Effector memory CD4-positive, alpha-beta T cell (primary cell): ENCODE measurements around the gene DYNLT5.
"Not testable (repeated sequence)": the region's sequence is repeated elsewhere in the genome, so short reads cannot be mapped to it uniquely, and the experiment has no call there.

Experiments used
- DNase-seq, 3 donors: peaks; one replicate each; pipeline ENCODE4 v3.0.0-alpha.2; 2020
- H3K27ac ChIP-seq: 2 replicates; pipeline ENCODE4 v1.7.0; 2013; ENCODE audit warnings: mild to moderate bottlenecking, low read length, moderate library complexity; ENCODE audit not compliant: insufficient read depth, poor library complexity, severe bottlenecking
- H3K27me3 ChIP-seq: replicated peaks from 2 replicates; pipeline ENCODE4 v1.7.0; 2013; ENCODE audit warnings: mild to moderate bottlenecking, low read length; ENCODE audit not compliant: insufficient read depth, control insufficient read depth, poor library complexity, severe bottlenecking
- H3K36me3 ChIP-seq: 2 replicates; pipeline ENCODE4 v1.7.0; 2013; ENCODE audit warnings: mild to moderate bottlenecking, low read length, moderate library complexity; ENCODE audit not compliant: control insufficient read depth, insufficient read depth
- H3K4me1 ChIP-seq: 2 replicates; pipeline ENCODE4 v1.7.0; 2013; ENCODE audit warnings: low read length, mild to moderate bottlenecking; ENCODE audit not compliant: control insufficient read depth, insufficient read depth, poor library complexity, severe bottlenecking
- H3K4me3 ChIP-seq: 2 replicates; pipeline ENCODE4 v1.7.0; 2013; ENCODE audit warnings: low read length, low read depth, mild to moderate bottlenecking; ENCODE audit not compliant: insufficient read depth, poor library complexity, severe bottlenecking
- H3K9me3 ChIP-seq: 2 replicates; pipeline ENCODE4 v1.7.0; 2013; ENCODE audit warnings: mild to moderate bottlenecking, low read length, moderate library complexity; ENCODE audit not compliant: control insufficient read depth

Gene DYNLT5

DNA sequence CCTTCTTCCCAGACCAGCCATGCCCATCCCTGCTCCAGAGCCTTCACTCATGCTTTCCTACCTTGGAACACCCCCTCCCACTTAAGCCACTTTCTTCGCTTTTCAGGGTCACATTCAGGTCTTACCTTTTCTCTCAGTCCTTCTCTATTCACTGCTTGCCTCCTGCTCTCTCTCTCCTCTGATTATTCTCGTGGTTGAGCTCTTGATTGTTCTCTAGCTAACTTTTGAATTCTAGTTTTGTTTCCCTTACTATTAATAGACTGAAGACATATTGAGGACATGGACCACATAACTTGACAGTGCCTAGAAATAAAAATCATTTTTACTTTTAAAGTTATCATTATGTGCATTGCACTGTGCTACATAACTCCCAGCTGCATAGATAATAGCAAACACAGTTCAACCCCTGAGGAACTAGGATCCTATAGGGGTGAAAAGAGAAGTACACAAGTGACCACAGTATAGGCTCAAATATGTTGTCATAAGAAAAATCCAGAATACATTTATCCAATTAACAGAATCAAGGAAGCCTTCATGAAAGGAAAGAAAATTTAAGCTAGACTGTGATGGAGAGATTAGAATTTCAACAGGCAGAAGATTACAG, 27.3 kb downstream of the DYNLT5 start:
- no peak for DNase-seq
- Histone ChIP-seq H3K27me3 (no peaks in the 10 kb centered on the region), H3K27ac (no peak overlapping the region), H3K9me3 (no peaks in the 10 kb centered on the region), H3K4me1 (no peaks in the 10 kb centered on the region), H3K4me3 (no peak overlapping the region), H3K36me3 (no peaks in the 10 kb centered on the region)

DNA sequence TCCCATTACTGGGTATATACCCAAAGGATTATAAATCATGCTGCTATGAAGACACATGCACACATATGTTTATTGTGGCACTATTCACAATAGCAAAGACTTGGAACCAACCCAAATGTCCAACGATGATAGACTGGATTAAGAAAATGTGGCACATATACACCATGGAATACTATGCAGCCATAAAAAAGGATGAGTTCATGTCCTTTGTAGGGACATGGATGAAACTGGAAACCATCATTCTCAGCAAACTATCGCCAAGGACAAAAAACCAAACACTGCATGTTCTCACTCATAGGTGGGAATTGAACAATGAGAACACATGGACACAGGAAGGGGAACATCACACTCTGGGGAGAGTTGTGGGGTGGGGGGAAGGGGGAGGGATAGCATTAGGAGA, 33.5 kb downstream of the DYNLT5 start:
- H3K27ac ChIP-seq, H3K4me3 ChIP-seq, H3K36me3 ChIP-seq, DNase-seq, H3K9me3 ChIP-seq, H3K27me3 ChIP-seq, H3K4me1 ChIP-seq: not testable (repeated sequence)

DNA sequence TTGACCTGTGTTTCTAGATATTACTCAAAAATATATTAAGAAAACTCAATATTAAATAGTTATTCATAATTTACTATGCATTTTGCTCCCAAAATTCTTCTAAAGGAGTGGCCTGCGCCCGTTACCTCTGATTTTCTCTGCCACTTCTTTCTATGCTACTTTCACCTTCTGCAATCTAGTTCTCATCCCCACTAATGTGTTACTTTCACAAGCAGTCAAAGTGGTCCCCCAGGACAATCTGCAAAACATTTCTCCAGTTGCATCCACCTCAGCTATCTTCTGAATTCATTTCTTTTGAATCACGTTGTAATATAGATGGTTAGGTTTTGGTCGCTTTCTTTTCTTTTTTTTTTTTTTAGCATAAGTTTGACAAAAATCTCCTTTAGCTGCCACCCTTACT, 35.4 kb downstream of the DYNLT5 start:
- DNase-seq: no peak
- no peaks in the 10 kb centered on the region for H3K27me3 ChIP-seq

DNA sequence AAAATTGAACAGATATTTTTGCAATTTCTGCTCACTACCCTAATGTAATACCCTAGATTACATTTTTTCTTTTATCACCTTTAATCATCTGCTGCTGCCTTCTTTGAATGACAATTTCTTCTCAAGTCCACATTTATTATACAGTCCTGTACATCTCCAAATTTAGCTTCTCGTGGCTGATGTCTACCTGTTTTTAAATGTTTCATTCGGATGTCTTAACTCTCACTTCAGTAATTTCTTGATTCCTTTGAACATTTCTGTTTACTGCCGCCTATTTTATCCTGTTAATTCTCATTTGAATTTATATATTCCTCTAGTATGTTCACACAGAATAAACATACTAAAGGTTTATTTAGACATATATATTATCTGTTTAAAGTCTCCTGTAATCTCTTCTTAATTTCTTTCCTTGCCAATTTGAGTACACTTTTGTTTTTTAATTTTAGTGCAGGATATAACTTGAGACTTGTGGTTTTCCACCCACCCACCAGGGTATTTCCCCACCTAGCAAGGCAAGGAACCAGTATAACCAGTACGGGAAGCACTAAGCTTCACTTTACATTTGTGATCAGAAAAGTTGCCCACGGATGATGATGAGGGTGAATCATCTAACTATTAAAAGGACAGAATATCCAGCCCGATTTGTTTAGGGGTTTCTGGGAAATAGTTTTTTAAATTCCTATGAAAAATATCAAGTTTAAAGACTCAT, 36.1 kb downstream of the DYNLT5 start:
- Histone ChIP-seq H3K4me1 (no peaks in the 10 kb centered on the region), H3K4me3 (no peak overlapping the region), H3K27ac (no peak overlapping the region), H3K27me3 (no peaks in the 10 kb centered on the region), H3K36me3 (no peaks in the 10 kb centered on the region), H3K9me3 (no peaks in the 10 kb centered on the region)
- DNase-seq: peak in 1 of 3 donors; percentile 9

More for the DNA sequence above, 35.4 kb downstream of the DYNLT5 start:
- Histone ChIP-seq H3K4me3 (no peak overlapping the region), H3K4me1 (no peaks in the 10 kb centered on the region), H3K9me3 (no peaks in the 10 kb centered on the region), H3K27ac (no peak overlapping the region), H3K36me3 (no peaks in the 10 kb centered on the region)

DNA sequence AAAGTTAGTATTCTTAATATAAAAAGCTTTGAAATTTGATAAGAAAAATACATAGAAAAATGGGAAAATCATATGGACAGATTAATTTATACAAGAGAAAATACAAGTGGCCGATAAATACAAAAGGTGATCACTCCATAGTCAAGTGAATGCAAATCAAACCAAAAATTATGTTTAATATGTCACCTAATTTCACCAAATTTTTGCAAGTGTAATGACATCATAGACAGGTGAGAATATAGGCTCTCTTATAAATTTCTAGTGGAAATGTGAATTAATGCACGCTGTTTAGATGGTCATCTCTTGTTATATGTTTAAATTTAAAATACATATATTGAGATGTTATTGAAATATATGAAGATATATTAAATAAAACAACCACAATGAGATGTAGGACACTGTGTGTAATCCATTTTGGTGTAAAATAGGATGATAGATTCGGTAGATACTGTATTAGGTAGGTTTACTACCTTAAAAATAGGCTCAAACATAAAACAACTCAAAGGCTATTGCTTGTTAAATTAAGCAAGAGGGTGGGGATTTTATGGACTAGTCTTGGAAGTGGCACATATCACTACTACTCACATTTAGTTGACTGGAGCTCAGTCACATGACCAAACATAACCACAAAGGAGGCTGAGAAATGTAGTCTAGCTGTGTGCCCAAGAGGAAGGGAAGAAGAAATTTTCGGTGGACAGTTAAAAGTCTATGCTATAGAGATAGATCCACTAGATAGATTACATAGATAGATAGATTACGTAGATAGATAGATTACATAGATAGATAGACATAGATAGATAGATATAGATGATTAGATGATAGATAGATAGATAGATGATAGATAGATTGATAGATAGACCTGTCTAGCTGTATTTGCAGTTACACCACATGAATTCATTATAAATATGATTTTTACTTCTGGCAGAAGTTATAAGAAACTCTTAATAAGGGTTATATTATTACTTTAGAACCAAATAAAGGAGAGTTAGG, 39.7 kb downstream of the DYNLT5 start:
- Histone ChIP-seq H3K27me3 (no peaks in the 10 kb centered on the region), H3K9me3 (no peaks in the 10 kb centered on the region), H3K36me3 (no peaks in the 10 kb centered on the region), H3K27ac (no peak overlapping the region), H3K4me3 (no peak overlapping the region), H3K4me1 (no peaks in the 10 kb centered on the region)
- no peak for DNase-seq

DNA sequence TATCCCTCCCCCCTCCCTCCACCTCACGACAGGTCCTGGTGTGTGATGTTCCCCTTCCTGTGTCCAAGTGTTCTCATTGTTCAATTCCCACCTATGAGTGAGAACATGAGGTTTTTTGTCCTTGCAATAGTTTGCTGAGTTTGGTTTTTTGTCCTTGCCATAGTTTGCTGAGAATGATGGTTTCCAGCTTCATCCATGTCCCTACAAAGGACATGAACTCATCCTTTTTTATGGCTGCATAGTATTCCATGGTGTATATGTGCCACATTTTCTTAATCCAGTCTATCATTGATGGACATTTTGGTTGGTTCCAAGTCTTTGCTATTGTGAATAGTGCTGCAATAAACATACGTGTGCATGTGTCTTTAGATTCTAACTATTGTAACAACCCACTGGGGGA, 43.6 kb downstream of the DYNLT5 start:
- not testable (repeated sequence) for H3K9me3 ChIP-seq, H3K27me3 ChIP-seq, H3K27ac ChIP-seq, H3K4me3 ChIP-seq, H3K4me1 ChIP-seq, DNase-seq, H3K36me3 ChIP-seq

DNA sequence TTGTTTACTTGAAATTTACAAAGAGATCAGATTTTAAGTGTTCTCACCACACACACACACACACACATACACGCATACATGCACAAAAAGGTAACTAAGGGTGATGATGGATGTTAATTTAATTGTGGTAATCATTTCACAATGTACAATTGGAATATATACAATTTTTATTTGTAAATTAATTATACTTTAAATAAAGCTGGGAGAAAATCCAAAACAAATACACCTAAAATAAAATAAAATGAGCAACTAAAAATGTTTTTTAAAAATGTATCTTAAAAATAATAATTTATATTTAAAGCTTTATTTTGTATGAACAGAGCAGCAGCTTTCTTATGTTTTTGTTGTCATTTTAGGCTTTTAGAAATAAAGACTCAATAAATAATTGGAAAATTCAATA, 57.0 kb downstream of the DYNLT5 start:
- no peaks in the 10 kb centered on the region for H3K27me3 ChIP-seq
- H3K4me3 ChIP-seq: no peak overlapping the region
- no peak overlapping the region for H3K27ac ChIP-seq
- DNase-seq: no peak
- H3K36me3 ChIP-seq: no peaks in the 10 kb centered on the region
- no peaks in the 10 kb centered on the region for H3K4me1 ChIP-seq
- H3K9me3 ChIP-seq: no peaks in the 10 kb centered on the region

DNA sequence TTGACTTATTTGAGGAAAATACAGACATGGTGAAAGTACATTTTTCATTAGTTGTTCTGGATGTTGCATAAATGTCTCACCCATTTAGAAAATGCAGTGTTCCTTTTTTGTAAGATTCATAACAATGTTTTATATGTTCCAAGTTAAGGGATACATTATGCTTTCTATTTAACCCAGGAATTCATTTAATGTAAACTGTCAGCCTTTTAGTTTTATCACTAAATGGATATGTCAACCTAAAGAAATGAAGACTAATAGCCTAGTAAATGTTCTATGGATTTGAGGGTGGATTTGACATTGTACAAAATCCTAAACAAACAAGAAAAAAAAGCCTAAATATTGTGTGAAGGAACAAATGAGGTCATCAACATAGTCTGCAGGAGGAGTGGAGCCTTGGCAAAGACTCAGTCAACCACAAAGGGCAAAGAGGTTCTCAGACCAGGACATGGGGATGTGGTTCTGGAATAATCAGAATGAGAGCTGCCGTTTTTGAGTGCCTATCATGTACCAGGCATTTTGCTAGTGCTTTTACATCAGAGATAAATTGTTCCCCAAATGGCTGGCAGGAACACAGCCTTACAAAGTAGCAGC, 57.6 kb downstream of the DYNLT5 start:
- no peaks in the 10 kb centered on the region for H3K4me1 ChIP-seq
- no peaks in the 10 kb centered on the region for H3K27me3 ChIP-seq
- H3K27ac ChIP-seq: no peak overlapping the region
- no peaks in the 10 kb centered on the region for H3K36me3 ChIP-seq
- no peak for DNase-seq
- H3K4me3 ChIP-seq: no peak overlapping the region
- H3K9me3 ChIP-seq: no peaks in the 10 kb centered on the region

DNA sequence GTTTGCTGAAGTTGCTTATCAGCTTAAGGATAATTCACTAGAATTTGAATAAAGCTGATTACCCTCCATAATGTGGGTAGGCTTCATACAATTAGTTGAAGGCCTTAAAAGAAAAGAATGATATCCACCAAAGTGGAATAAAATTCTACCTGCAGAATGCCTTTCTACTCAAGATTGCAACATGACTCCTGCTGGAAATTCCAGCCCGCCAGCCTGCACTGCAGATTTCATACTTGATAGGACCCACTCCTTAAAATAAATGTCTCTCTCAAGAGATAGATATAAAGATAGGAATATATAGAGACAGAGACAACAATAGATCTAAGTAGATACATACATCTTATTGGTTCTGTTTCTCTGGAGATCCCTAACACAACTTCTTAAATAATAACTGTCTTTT, 72.5 kb downstream of the DYNLT5 start:
- DNase-seq: no peak
- H3K27me3 ChIP-seq: peaks cover 5% of the 10 kb centered on the region
- no peaks in the 10 kb centered on the region for H3K4me1 ChIP-seq
- no peaks in the 10 kb centered on the region for H3K36me3 ChIP-seq
- no peak overlapping the region for H3K27ac ChIP-seq
- no peak overlapping the region for H3K4me3 ChIP-seq
- no peaks in the 10 kb centered on the region for H3K9me3 ChIP-seq
